ENCODE results near the gene BPIFA2.
"Not testable (repeated sequence)": the region's sequence is repeated elsewhere in the genome, so short reads cannot be mapped to it uniquely, and the experiment has no call there.

The BPIFA2 gene

GRCh38 chr20:33167859-33168258 is at the start of gene BPIFA2:
Gene BPIFA2 (plus strand): TSS chr20:33168159. CDS start chr20:33169146, 987 bp downstream.
- no peak for DNase-seq (ENCODE audit: low read depth)
- no peak within 1 kb of the TSS for H3K4me3 ChIP-seq (ENCODE audit: low read depth, low read length)
- no peak for TF ChIP-seq CTCF (conservative IDR thresholded peaks at IDR 0.05; ENCODE audit: low read depth, low read length)

DNA sequence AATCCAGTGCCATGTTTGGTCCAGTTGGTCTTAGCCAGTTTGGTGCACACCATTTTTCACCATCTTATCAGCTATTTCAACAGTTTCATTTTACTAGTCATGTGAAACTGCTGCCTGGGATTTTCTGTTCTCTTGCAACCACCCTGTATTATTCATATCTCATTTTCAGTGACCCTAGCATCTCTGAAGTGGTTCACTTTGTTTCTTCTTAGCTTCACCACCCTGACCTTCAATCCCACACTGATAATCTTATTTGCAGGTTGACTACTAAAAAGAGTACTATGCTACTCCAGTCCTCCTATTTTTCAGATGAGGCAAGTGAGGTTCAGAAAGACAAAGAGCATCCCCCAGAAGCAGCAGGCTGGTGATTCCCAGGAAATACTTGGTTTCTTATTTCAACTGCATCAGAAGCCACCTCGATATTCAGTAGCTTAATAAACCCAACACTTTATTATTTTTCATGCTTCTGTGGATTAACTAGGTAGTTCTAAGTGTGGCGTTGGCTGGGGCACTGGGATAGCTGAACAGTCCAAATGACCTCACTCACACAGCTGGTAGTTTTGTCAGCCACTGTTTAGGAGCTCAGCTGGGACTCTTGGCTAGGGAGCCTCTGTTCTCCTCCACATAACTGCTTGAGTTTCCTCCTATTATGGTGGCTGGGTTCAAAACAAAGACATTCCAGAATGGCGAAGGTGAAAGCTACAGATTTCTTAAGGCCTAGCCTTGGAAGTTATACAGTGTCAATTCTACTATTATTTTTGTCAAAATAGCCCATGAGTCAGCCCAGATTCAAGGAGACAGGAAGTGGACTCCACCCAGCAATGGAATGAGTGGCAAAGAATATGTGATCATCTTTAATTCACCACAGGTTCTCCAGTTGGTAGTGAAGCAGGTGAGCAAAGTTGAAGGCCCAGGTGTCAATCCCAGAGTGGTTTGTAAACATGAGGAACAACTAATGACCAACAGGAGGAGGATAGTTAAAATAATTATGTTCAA is 47.9 kb upstream of the BPIFA2 start:
- TF ChIP-seq CTCF (conservative IDR thresholded peaks at IDR 0.05; ENCODE audit: low read depth, low read length): no peak
- no peak for DNase-seq (ENCODE audit: low read depth)
- no peak overlapping the region for H3K4me3 ChIP-seq (ENCODE audit: low read depth, low read length)

GRCh38 chr20:33120934-33121333 is 47.0 kb upstream of the BPIFA2 start:
- no peak for TF ChIP-seq CTCF (conservative IDR thresholded peaks at IDR 0.05; ENCODE audit: low read depth, low read length)
- no peak for DNase-seq (ENCODE audit: low read depth)
- H3K4me3 ChIP-seq (ENCODE audit: low read depth, low read length): no peak overlapping the region

GRCh38 chr20:33122297-33122696 is 45.7 kb upstream of the BPIFA2 start:
- not testable (repeated sequence) for DNase-seq (ENCODE audit: low read depth); H3K4me3 ChIP-seq (ENCODE audit: low read depth, low read length)

DNA sequence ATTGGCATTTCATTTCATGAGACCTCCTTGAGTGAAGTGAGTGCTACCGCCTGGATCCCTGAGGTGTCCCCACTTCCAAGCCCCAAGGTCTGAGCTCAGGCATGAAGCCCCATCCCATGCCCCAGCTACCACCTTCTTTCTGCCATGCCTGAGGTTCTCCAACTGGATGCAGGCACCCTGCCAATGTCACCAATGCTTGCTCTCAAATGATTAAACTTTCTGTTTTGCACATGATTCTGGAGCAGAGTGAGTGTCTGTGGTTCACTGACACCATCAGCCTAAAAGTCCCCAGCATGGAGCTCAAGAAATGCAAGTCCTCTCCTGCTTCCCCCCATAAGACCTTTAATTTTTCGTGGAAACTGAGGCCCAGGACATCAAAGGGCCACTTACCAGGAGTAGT is 43.7 kb upstream of the BPIFA2 start:
- no peak for TF ChIP-seq CTCF (conservative IDR thresholded peaks at IDR 0.05; ENCODE audit: low read depth, low read length)
- H3K4me3 ChIP-seq (ENCODE audit: low read depth, low read length): no peak overlapping the region
- DNase-seq (ENCODE audit: low read depth): no peak

DNA sequence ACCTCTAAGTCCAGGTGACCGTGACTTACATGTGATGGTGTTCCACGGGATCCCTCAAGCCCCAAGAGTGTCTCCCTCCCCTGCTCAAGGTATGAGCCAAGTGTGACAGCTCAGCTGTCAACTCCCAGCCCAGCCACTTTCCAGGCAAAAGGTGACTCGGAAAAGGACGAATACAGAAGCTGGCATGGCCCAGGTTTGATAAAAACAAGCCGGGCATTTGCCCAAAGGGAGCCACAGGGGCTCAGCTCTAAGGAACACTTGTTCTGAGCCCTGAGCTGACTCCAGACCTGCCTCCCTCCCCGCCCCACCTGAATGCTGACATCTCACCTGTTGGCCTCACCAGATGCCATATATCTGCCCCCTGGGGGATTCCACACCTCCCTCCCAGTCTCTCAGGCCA is 43.0 kb upstream of the BPIFA2 start:
- no peak for TF ChIP-seq CTCF (conservative IDR thresholded peaks at IDR 0.05; ENCODE audit: low read depth, low read length)
- no peak overlapping the region for H3K4me3 ChIP-seq (ENCODE audit: low read depth, low read length)
- no peak for DNase-seq (ENCODE audit: low read depth)

DNA sequence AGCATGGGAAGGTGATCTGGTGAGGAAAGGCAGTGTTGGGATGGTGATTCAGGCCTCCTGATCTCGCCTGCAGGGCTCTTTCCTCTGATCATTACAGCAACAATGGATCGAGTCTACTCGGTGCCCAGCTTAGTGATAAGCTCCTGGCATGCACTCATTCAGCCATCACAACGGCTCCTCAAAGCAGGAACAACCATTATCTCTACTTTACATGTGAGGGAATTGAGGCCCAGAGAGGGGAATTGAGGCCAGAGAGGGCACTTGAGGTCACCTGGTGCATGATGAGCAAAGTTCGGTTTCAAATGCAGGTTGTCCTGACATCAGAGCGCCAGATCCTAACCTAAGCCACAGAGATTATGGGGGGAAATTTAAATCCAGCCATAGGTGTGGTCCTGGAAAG is 42.0 kb upstream of the BPIFA2 start:
- TF ChIP-seq CTCF (conservative IDR thresholded peaks at IDR 0.05; ENCODE audit: low read depth, low read length): no peak
- DNase-seq (ENCODE audit: low read depth): no peak
- H3K4me3 ChIP-seq (ENCODE audit: low read depth, low read length): no peak overlapping the region
